ENCODE measurements around the gene SEC16B.

Gene SEC16B

GRCh38 chr1:177926201-177926600 is 43.7 kb downstream of the SEC16B start:
- H3K4me2 ChIP-seq, result no peak overlapping the region

GRCh38 chr1:177925006-177925405 is 44.9 kb downstream of the SEC16B start:
- no peak overlapping the region for H3K4me2 ChIP-seq
- H3K36me3 ChIP-seq (ENCODE audit: insufficient read depth), result no peaks in the 10 kb centered on the region
- no peaks in the 10 kb centered on the region for H3K4me1 ChIP-seq (ENCODE audit: low read depth, poor library complexity, severe bottlenecking)
- no peaks in the 10 kb centered on the region for H3K79me2 ChIP-seq (ENCODE audit: insufficient read depth, low read depth)
- H3K27ac ChIP-seq, result no peak overlapping the region
- H3K27me3 ChIP-seq (ENCODE audit: insufficient read depth, low read depth), result no peaks in the 10 kb centered on the region
- H3K4me3 ChIP-seq (IDR thresholded peaks at IDR 0.05; ENCODE audit: insufficient read depth, low read depth, low read length), result no peak overlapping the region
- no peaks in the 10 kb centered on the region for H4K20me1 ChIP-seq (ENCODE audit: insufficient read depth)
- H2AFZ ChIP-seq (ENCODE audit: low read depth), result no peak overlapping the region
- TF ChIP-seq CTCF (conservative IDR thresholded peaks at IDR 0.05; ENCODE audit: low read depth, low read length), result no peak
- H3K9ac ChIP-seq, result no peak overlapping the region

More at GRCh38 chr1:177926201-177926600, 43.7 kb downstream of the SEC16B start:
- H3K27me3 ChIP-seq (ENCODE audit: insufficient read depth, low read depth), result no peaks in the 10 kb centered on the region
- TF ChIP-seq CTCF (conservative IDR thresholded peaks at IDR 0.05; ENCODE audit: low read depth, low read length), result no peak
- no peaks in the 10 kb centered on the region for H4K20me1 ChIP-seq (ENCODE audit: insufficient read depth)
- H3K9ac ChIP-seq, result no peak overlapping the region
- no peaks in the 10 kb centered on the region for H3K36me3 ChIP-seq (ENCODE audit: insufficient read depth)
- no peak overlapping the region for H3K4me3 ChIP-seq (IDR thresholded peaks at IDR 0.05; ENCODE audit: insufficient read depth, low read depth, low read length)
- H3K79me2 ChIP-seq (ENCODE audit: insufficient read depth, low read depth), result no peaks in the 10 kb centered on the region
- no peak overlapping the region for H2AFZ ChIP-seq (ENCODE audit: low read depth)
- H3K4me1 ChIP-seq (ENCODE audit: low read depth, poor library complexity, severe bottlenecking), result no peaks in the 10 kb centered on the region
- no peak overlapping the region for H3K27ac ChIP-seq

GRCh38 chr1:177923441-177923840 is 46.4 kb downstream of the SEC16B start:
- H3K4me3 ChIP-seq (IDR thresholded peaks at IDR 0.05; ENCODE audit: insufficient read depth, low read depth, low read length), result no peak overlapping the region
- H2AFZ ChIP-seq (ENCODE audit: low read depth), result no peak overlapping the region
- H3K4me2 ChIP-seq, result no peak overlapping the region
- no peak overlapping the region for H3K9ac ChIP-seq
- no peaks in the 10 kb centered on the region for H3K4me1 ChIP-seq (ENCODE audit: low read depth, poor library complexity, severe bottlenecking)
- no peaks in the 10 kb centered on the region for H4K20me1 ChIP-seq (ENCODE audit: insufficient read depth)
- TF ChIP-seq CTCF (conservative IDR thresholded peaks at IDR 0.05; ENCODE audit: low read depth, low read length), result no peak
- no peaks in the 10 kb centered on the region for H3K79me2 ChIP-seq (ENCODE audit: insufficient read depth, low read depth)
- H3K36me3 ChIP-seq (ENCODE audit: insufficient read depth), result no peaks in the 10 kb centered on the region
- H3K27me3 ChIP-seq (ENCODE audit: insufficient read depth, low read depth), result no peaks in the 10 kb centered on the region
- no peak overlapping the region for H3K27ac ChIP-seq

- H3K4me3 ChIP-seq (IDR thresholded peaks at IDR 0.05; ENCODE audit: insufficient read depth, low read depth, low read length), result no peak overlapping the region
- no peak overlapping the region for H3K27ac ChIP-seq
- no peak overlapping the region for H2AFZ ChIP-seq (ENCODE audit: low read depth)
- no peaks in the 10 kb centered on the region for H3K79me2 ChIP-seq (ENCODE audit: insufficient read depth, low read depth)
- 0 out of 2 replicates have a peak, but pooled peaks have one; percentile 4 for TF ChIP-seq CTCF (conservative IDR thresholded peaks at IDR 0.05; ENCODE audit: low read depth, low read length)
- no peaks in the 10 kb centered on the region for H4K20me1 ChIP-seq (ENCODE audit: insufficient read depth)
- no peaks in the 10 kb centered on the region for H3K4me1 ChIP-seq (ENCODE audit: low read depth, poor library complexity, severe bottlenecking)
- H3K4me2 ChIP-seq, result no peak overlapping the region
- no peak overlapping the region for H3K9ac ChIP-seq
- no peaks in the 10 kb centered on the region for H3K36me3 ChIP-seq (ENCODE audit: insufficient read depth)
- no peaks in the 10 kb centered on the region for H3K27me3 ChIP-seq (ENCODE audit: insufficient read depth, low read depth)
Observed at GRCh38 chr1:177922209-177922608, 47.6 kb downstream of the SEC16B start.
